Central memory CD8-positive, alpha-beta T cell (primary cell): ENCODE measurements around the gene PSMB7.

Experiments used
- ATAC-seq: fragments of 150-1000 bp; cut with Tn5 transposase; replicated peaks from 2 replicates; pipeline ENCODE4 v1.10.0; 2022; ENCODE audit warnings: mild to moderate bottlenecking, moderate FRiP score, moderate number of reproducible peaks; ENCODE audit not compliant: poor library complexity, severe bottlenecking; ENCODE audit errors: extremely low read depth
- DNase-seq, 2 donors: peaks; one replicate each; pipeline ENCODE4 v3.0.0; 2021; ENCODE audit warnings: low spot score in 2 of 2
- H3K27ac Mint-ChIP-seq: one replicate; pipeline ENCODE4 v1.8.0; 2022; ENCODE audit warnings: low read depth, mild to moderate bottlenecking, moderate library complexity, mixed read lengths
- H3K27me3 Mint-ChIP-seq: one replicate; pipeline ENCODE4 v1.8.0; 2022; ENCODE audit warnings: mixed read lengths
- H3K36me3 Mint-ChIP-seq: one replicate; pipeline ENCODE4 v1.8.0; 2022; ENCODE audit warnings: mild to moderate bottlenecking, moderate library complexity, mixed read lengths; ENCODE audit not compliant: insufficient read depth
- H3K4me1 Mint-ChIP-seq: one replicate; pipeline ENCODE4 v1.8.0; 2022; ENCODE audit warnings: mixed read lengths
- H3K4me3 Mint-ChIP-seq: one replicate; pipeline ENCODE4 v1.8.0; 2022; ENCODE audit warnings: mild to moderate bottlenecking, moderate library complexity, mixed read lengths
- H3K9me3 Mint-ChIP-seq: one replicate; pipeline ENCODE4 v1.8.0; 2022; ENCODE audit warnings: mixed read lengths

The PSMB7 gene

DNA sequence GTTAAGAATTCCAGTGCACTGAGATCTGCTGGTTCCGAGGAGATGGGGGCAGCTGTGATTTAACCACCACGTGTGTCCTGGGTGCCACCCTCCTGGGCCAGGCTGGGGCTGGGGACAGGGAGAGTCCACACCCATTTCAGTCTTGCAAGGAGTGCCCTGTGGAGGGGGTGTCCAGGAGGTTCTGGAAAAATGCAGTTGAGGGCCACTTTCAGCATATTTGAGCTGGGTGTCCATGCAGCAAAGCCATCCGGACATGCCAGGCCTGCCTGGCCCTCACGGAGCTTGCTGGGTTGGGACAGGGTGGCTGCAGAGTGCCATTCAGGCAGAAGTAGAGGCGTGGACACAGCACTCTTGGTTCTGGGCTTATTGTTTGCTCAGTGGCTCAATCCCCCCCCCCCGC is 89.4 kb downstream of the PSMB7 start:
- ATAC-seq (no peak), DNase-seq (no peak)
- no peaks in the 10 kb centered on the region for H3K27me3 Mint-ChIP-seq
- no peak overlapping the region for H3K4me3 Mint-ChIP-seq
- no peaks in the 10 kb centered on the region for H3K4me1 Mint-ChIP-seq
- H3K27ac Mint-ChIP-seq, result no peak overlapping the region
- H3K36me3 Mint-ChIP-seq, result peaks cover 9% of the 10 kb centered on the region
- no peaks in the 10 kb centered on the region for H3K9me3 Mint-ChIP-seq

DNA sequence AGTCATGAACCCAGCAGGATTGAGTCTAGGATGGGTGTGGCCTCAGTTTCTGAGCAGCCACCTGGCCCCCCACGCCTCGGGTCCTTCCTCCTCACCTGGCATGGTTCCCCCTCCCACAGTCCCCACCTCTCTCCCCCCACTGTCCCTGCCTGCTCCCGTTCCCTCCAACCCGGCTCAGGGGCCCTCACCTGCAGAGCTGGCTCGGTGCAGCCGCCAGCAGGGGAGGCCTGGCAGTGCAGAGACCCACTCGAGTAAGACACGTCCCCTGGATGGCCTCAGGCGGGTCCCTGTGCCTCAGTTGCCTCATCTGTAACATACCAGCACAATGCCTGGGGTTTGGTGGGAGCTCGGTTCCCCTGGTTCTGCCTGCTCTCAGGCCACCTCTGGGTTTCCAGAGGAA is 91.3 kb downstream of the PSMB7 start:
- no peak overlapping the region for H3K4me3 Mint-ChIP-seq
- no peak for ATAC-seq

DNA sequence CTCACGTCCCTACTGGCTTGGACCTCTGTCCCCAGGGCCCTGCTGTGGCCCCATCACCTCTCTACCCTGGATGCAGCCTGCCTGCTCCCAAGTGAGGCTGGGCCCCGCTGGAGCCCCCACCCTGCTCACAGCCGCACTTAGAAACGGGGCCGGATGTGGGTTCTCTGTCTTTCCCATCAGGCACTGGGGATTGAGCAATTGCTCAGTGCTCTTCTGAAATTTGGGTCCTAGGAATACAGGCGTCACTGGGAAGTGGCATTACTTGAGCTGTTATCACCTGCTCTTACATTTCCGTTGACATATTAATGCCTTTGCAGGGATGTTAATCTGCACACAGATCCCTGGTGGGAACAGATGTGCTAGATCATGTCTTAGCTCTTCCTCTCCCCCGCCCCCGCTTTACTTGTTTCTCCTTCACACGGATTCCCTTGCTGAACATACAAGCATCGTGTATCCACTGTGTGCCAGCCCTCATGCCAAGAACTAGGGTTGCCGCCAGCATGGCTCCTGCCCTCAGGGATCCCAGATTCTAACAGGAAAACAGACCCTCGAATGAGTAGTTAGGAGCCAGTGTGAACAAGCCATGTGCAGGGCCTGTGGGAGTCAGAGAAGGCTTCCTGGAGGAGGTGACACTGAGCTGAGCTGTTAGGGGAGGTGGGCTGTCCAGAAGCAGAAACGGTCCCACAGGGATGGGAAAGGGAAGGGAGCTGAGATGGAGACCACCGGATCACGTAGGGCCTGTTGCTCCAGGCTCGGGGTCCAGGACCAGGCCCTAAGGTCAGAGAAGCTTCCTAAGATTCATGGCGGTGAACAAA is 92.4 kb downstream of the PSMB7 start:
- DNase-seq, result no peak
- H3K4me1 Mint-ChIP-seq, result peaks cover 8% of the 10 kb centered on the region
- no peaks in the 10 kb centered on the region for H3K27me3 Mint-ChIP-seq
- peaks cover 8% of the 10 kb centered on the region for H3K36me3 Mint-ChIP-seq
- H3K4me3 Mint-ChIP-seq, result no peak overlapping the region
- H3K27ac Mint-ChIP-seq, result peak overlapping the region; percentile 29
- no peaks in the 10 kb centered on the region for H3K9me3 Mint-ChIP-seq
- ATAC-seq, result no peak

More for the DNA sequence above, 91.3 kb downstream of the PSMB7 start:
- DNase-seq, result no peak
- no peaks in the 10 kb centered on the region for H3K9me3 Mint-ChIP-seq
- no peaks in the 10 kb centered on the region for H3K27me3 Mint-ChIP-seq
- H3K36me3 Mint-ChIP-seq, result peaks cover 11% of the 10 kb centered on the region
- peaks cover 8% of the 10 kb centered on the region for H3K4me1 Mint-ChIP-seq
- no peak overlapping the region for H3K27ac Mint-ChIP-seq

DNA sequence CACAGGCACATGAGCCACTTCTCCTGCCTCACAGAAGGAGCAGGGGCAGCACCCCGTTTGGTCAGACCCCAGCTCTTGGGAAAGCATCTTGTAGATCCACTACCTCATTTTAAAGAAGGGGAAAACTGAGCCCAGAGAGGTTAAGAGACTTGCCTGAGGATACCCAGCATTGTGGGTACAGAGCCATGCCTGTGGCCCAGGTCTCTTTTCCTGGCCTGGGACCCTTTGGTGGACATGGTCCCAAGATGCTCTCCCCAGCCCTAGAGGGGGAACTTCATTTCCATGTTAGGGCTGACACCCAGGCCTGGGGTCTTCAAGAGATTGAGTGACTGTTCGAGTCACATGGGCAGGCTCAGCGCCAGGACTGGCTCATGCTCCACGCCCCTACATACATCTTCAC is 93.3 kb downstream of the PSMB7 start:
- H3K4me1 Mint-ChIP-seq, result peaks cover 8% of the 10 kb centered on the region
- H3K4me3 Mint-ChIP-seq, result no peak overlapping the region
- H3K27me3 Mint-ChIP-seq, result no peaks in the 10 kb centered on the region
- DNase-seq (no peak), ATAC-seq (no peak)
- H3K9me3 Mint-ChIP-seq, result no peaks in the 10 kb centered on the region
- no peak overlapping the region for H3K27ac Mint-ChIP-seq
- peaks cover 9% of the 10 kb centered on the region for H3K36me3 Mint-ChIP-seq

DNA sequence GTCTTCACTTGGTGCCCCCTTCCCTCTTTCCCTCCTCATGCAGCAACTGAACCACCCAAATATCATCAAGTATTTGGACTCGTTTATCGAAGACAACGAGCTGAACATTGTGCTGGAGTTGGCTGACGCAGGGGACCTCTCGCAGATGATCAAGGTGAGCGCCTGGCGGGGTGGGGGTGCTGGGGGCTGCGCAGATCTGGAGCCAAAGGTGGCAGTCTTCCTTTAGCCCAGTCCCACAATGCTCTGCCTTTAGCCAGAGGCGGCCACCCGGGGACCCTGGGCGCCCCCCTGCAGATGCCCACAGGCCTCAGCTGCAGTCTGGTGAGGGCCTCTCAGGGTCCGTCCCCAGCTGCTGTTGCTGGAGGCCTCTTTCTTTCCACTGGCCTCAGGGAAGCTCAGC is 93.8 kb downstream of the PSMB7 start:
- Mint-ChIP-seq H3K27me3 (no peaks in the 10 kb centered on the region), H3K36me3 (peaks cover 12% of the 10 kb centered on the region), H3K4me3 (no peak overlapping the region), H3K9me3 (no peaks in the 10 kb centered on the region), H3K4me1 (peaks cover 8% of the 10 kb centered on the region), H3K27ac (no peak overlapping the region)
- no peak for ATAC-seq
- no peak for DNase-seq

DNA sequence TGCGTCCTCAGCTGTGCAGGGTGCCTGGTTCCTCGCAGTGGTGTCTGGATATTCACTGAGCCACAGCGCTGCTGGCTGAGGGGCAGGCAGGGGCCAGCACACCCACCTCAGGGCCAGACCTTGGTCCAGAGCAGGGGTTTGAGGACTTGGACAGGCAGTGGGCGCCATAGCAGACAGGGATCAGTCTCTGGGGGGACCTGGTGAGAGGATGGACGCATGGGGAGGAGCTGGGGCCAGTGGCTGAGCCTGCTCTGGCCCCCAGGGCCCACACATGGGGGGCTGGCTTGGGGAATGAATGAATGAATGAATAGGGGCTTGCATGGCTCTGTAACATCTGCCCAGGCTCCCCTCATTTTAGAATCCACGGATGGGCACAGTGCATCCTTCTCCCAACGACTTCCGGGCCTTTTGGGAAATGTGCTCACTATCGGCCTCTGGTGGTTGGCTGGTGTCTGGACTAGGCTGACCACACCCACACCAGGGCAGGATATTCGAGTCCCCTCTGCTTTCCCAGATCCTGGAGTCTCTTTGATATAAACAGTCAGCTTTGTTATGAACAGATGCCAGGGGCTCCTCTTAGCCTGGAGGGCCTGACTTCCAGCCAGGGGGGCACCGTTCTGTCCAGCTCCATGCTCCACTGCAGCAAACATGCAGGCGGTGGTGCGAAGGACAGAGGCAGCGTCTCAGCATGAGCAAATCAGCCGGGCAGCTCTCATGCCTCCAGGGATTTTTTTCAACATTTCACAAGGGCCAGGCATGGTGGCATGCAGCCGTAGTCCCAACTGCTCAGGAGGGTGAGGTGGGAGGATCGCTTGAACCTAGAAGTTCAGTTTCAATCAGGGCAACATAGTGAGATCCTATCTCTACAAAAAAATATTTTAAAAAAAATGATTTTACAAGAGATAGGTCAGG is 94.9 kb downstream of the PSMB7 start:
- no peak for ATAC-seq
- Mint-ChIP-seq H3K4me1 (peaks cover 8% of the 10 kb centered on the region), H3K9me3 (no peaks in the 10 kb centered on the region), H3K27me3 (no peaks in the 10 kb centered on the region), H3K27ac (no peak overlapping the region), H3K36me3 (peaks cover 14% of the 10 kb centered on the region), H3K4me3 (no peak overlapping the region)
- DNase-seq, result no peak

DNA sequence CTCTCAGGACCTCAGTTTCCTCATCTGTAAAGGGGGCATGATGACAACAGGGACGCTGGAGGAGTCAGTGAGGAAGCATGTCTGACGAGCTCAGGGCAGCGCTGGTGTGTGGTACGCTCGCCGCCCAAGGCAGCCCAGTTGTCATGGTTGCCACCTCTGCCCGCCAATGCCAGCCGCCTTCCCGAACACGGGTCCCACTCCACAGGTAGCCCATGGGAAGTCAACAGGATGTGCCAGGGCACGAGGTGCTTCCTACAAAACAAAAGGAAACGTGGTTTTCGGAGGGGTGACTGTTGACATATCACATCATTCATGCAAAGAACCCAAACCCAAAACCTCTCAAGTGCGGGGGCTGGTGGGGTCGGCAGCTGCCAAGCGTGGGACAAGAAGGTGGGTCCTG is 99.4 kb downstream of the PSMB7 start:
- DNase-seq, result no peak
- Mint-ChIP-seq H3K27me3 (no peaks in the 10 kb centered on the region), H3K4me3 (no peak overlapping the region), H3K4me1 (peaks cover 8% of the 10 kb centered on the region), H3K36me3 (peaks cover 9% of the 10 kb centered on the region), H3K9me3 (no peaks in the 10 kb centered on the region), H3K27ac (no peak overlapping the region)
- no peak for ATAC-seq

DNA sequence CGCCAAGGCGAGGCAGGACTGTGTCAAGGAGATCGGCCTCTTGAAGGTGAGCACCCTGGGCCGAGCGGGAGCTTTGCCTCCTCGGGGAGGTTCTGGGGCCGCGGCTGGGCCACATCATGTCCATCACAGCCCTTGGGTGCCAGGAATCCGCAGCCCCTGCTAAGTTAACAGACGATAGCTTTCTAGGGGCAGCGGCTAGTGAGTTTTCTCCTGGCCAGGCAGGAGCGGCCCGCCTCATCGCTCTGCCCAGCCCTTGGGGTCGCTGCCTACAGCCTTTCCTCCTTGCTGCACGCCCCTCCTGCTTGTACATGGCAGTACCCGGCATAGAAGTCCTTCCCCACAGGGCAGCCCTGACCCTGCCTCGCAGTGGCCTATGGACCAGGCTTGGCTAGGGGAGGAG is 101.3 kb downstream of the PSMB7 start:
- H3K4me1 Mint-ChIP-seq, result no peaks in the 10 kb centered on the region
- H3K4me3 Mint-ChIP-seq, result no peak overlapping the region
- H3K36me3 Mint-ChIP-seq, result peaks cover 6% of the 10 kb centered on the region
- H3K27ac Mint-ChIP-seq, result no peak overlapping the region
- ATAC-seq, result no peak
- no peak for DNase-seq
- H3K27me3 Mint-ChIP-seq, result no peaks in the 10 kb centered on the region
- no peaks in the 10 kb centered on the region for H3K9me3 Mint-ChIP-seq

DNA sequence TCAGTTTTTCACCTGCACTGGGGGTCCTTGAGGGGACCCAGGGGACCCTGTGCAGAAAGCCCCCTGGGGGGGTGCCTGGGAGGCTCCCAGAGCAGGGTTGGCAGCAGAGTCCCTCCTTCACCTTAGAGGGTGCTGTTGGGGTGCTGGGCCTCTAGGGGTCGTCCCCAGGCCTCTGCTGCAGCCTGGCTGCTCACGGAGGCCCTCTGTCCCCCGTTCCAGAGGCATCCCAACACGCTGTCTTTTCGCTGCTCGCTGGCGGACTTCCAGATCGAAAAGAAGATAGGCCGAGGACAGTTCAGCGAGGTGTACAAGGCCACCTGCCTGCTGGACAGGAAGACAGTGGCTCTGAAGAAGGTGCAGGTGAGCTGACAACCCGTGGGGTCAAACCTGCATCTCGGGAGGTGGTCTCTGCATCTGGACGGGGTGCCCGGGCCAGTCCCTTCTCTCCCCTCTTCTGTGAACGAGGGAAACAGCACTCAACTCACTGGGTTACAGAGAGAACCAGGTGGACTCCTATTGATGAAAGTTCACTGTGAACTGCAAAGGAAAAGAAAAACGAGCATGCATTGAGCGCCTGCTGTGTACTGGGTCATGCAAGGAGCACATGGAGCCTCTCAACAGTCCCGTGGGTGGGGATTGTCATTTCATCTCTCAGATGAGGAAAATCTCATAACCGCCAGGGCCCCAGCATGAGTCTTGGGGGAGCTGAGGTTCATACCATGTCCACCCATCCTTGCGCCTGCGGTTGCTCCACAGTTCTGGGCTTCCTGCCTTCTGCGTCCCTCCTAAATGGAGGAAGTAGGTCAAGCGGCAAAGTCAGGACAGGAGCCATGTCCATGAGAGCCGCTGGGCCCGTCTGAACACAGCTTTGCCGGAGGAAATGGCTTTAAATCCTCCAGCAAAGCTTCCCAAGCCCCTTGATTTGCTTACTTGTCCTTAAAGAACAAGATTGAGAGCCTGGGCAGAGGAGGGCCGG is 102.7 kb downstream of the PSMB7 start:
- Mint-ChIP-seq H3K9me3 (no peaks in the 10 kb centered on the region), H3K36me3 (peaks cover 6% of the 10 kb centered on the region), H3K27me3 (no peaks in the 10 kb centered on the region), H3K4me1 (no peaks in the 10 kb centered on the region), H3K4me3 (no peak overlapping the region), H3K27ac (peak overlapping the region; percentile 19)
- no peak for ATAC-seq
- no peak for DNase-seq

DNA sequence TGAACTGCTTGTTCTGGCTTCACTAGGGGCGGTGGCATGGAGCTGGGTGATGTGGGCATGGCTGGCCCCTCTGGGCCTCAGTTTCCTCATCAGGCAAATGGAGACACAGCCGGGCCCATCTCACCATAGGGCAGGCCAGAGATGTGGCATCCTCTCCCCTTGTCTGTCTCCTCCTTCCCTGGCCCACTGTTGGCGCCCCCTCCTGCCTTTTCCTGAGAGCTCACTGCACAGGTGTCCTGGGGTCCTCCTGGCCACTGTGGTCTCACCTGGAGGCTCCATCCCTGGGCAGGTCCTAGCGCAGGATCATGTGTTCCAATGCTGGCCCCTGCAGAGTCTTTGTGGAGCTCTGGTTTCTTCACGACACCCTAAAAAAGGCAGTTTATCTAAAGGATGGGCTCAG is 104.0 kb downstream of the PSMB7 start:
- H3K27ac Mint-ChIP-seq, result no peak overlapping the region
- ATAC-seq, result no peak

DNA sequence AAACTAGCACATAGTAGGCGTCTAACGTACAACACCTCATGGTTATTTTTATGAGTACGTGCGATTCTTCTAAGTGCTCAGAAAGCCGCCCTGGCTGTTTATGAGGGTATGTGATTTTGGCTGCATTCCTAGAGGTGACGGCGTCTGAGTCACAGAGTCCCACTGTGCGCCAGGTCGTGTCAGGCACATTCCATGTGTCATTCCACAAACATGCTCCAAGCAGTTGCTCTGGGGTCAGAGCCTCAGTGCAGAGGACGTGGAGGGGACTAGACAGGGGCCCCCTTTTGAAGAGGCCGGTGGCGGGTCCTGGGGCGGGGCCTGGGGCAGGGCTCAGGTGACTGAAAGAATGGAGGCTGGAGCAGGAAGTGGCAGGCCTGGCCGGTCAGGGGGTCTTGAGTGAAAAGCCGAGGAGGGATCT is 105.6 kb downstream of the PSMB7 start:
- H3K36me3 Mint-ChIP-seq, result no peaks in the 10 kb centered on the region
- no peak overlapping the region for H3K4me3 Mint-ChIP-seq
- DNase-seq, result no peak
- H3K4me1 Mint-ChIP-seq, result peaks cover 6% of the 10 kb centered on the region
- no peaks in the 10 kb centered on the region for H3K27me3 Mint-ChIP-seq
- H3K27ac Mint-ChIP-seq, result no peak overlapping the region
- no peak for ATAC-seq
- no peaks in the 10 kb centered on the region for H3K9me3 Mint-ChIP-seq

More for the DNA sequence above, 104.0 kb downstream of the PSMB7 start:
- no peak overlapping the region for H3K4me3 Mint-ChIP-seq
- H3K9me3 Mint-ChIP-seq, result no peaks in the 10 kb centered on the region
- no peak for DNase-seq
- H3K27me3 Mint-ChIP-seq, result no peaks in the 10 kb centered on the region
- H3K4me1 Mint-ChIP-seq, result no peaks in the 10 kb centered on the region
- H3K36me3 Mint-ChIP-seq, result peaks cover 2% of the 10 kb centered on the region
